SK-N-SH treated with all-trans-retinoic acid at 6 μM for 48 hours (cell line): ENCODE results near the gene CHKA.

Source experiments
- CSDC2 ChIP-seq: fragments of 250-450 bp; sonication (Bioruptor Pico); IDR thresholded peaks from 2 replicates; pipeline ENCODE4 v1.5.0; 2020; ENCODE audit warnings: mild to moderate bottlenecking, moderate library complexity
- TCF4 ChIP-seq: fragments of 250-450 bp; sonication (Bioruptor Pico); IDR thresholded peaks from 2 replicates; pipeline ENCODE4 v1.8.0; 2021; ENCODE audit warnings: mild to moderate bottlenecking, moderate library complexity, borderline replicate concordance
- ZFP3 ChIP-seq: fragments of 250-450 bp; sonication (Bioruptor Pico); IDR thresholded peaks from 2 replicates; pipeline ENCODE4 v1.5.0; 2020; ENCODE audit warnings: mild to moderate bottlenecking, moderate library complexity
- ZNF8 ChIP-seq: fragments of 450-650 bp; formaldehyde crosslinking; IDR thresholded peaks from 2 replicates; pipeline ENCODE4 v1.5.0; 2020; ENCODE audit warnings: mild to moderate bottlenecking, moderate library complexity
- TF ChIP-seq, protein P1 (sequence below): fragments of 250-450 bp; sonication (Bioruptor Pico); IDR thresholded peaks from 2 replicates; pipeline ENCODE4 v1.8.0; 2020; ENCODE audit warnings: mild to moderate bottlenecking, moderate library complexity, borderline replicate concordance
- TF ChIP-seq, protein P2 (sequence below): fragments of 250-450 bp; sonication (Bioruptor Pico); IDR thresholded peaks from 2 replicates; pipeline ENCODE4 v1.8.0; 2021; ENCODE audit warnings: low read depth, mild to moderate bottlenecking, moderate library complexity, borderline replicate concordance

DNA sequence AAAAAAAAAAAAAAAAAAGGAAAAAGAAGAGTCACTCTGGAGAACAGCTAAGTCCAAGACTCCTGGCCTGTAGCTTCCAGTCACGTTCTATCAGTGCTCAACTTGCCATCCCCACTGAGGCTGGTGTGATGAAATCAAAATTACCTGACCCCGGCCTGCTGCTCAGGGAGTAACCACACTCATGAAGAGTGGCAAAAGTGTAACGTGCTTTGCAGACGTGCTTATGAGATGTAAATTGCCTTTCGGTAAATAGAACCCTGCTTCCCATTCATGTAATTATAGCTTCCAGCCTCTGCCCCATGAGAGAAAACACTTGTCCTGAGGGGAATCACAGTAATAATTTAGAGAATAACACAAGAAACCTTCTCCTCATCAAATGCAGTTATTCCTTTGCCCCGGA, 28.2 kb upstream of the CHKA start:
- TF ChIP-seq ZNF8 (CRISPR knock-in tag) (no peak), CSDC2 (CRISPR knock-in tag) (no peak), TCF4 (CRISPR knock-in tag) (no peak), ZFP3 (CRISPR knock-in tag) (no peak)
- TF ChIP-seq, protein P1, sequence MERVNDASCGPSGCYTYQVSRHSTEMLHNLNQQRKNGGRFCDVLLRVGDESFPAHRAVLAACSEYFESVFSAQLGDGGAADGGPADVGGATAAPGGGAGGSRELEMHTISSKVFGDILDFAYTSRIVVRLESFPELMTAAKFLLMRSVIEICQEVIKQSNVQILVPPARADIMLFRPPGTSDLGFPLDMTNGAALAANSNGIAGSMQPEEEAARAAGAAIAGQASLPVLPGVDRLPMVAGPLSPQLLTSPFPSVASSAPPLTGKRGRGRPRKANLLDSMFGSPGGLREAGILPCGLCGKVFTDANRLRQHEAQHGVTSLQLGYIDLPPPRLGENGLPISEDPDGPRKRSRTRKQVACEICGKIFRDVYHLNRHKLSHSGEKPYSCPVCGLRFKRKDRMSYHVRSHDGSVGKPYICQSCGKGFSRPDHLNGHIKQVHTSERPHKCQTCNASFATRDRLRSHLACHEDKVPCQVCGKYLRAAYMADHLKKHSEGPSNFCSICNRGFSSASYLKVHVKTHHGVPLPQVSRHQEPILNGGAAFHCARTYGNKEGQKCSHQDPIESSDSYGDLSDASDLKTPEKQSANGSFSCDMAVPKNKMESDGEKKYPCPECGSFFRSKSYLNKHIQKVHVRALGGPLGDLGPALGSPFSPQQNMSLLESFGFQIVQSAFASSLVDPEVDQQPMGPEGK (CRISPR knock-in tag), result no peak
- TF ChIP-seq, protein P2, sequence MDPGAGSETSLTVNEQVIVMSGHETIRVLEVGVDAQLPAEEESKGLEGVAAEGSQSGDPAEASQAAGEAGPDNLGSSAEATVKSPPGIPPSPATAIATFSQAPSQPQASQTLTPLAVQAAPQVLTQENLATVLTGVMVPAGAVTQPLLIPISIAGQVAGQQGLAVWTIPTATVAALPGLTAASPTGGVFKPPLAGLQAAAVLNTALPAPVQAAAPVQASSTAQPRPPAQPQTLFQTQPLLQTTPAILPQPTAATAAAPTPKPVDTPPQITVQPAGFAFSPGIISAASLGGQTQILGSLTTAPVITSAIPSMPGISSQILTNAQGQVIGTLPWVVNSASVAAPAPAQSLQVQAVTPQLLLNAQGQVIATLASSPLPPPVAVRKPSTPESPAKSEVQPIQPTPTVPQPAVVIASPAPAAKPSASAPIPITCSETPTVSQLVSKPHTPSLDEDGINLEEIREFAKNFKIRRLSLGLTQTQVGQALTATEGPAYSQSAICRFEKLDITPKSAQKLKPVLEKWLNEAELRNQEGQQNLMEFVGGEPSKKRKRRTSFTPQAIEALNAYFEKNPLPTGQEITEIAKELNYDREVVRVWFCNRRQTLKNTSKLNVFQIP (CRISPR knock-in tag), result no peak
